Activated T-helper 2 cell treated with anti-CD3 and anti-CD28 coated beads, Interferon-gamma antibody, Interleukin-2, Interleukin-4, amounts not matched to agents 10 μg/mL and 5 μg/mL and 100 μg/mL, durations not matched to agents 14 hours and 24 hours and 36 hours (primary cell): ENCODE data around the gene APLNR. TPM values are rescaled to one million over a fixed set of nuclear protein-coding genes. Genes with fewer than 3 reads are reported as not detected.

Experiments used
- DNase-seq: peaks from one replicate; pipeline ENCODE4 v3.0.0; 2021; ENCODE audit warnings: low spot score
- H3K27ac Mint-ChIP-seq: one replicate; pipeline ENCODE4 v1.8.0; 2021; ENCODE audit warnings: mixed read lengths
- H3K27me3 Mint-ChIP-seq: one replicate; pipeline ENCODE4 v1.8.0; 2021; ENCODE audit warnings: low read depth, mixed read lengths
- H3K36me3 Mint-ChIP-seq: one replicate; pipeline ENCODE4 v1.8.0; 2021; ENCODE audit warnings: low read depth, mixed read lengths
- H3K4me1 Mint-ChIP-seq: one replicate; pipeline ENCODE4 v1.8.0; 2021; ENCODE audit warnings: low read depth, mixed read lengths
- H3K4me3 Mint-ChIP-seq: one replicate; pipeline ENCODE4 v1.8.0; 2021; ENCODE audit warnings: low read depth, mild to moderate bottlenecking, moderate library complexity, mixed read lengths
- H3K9me3 Mint-ChIP-seq: one replicate; pipeline ENCODE4 v1.8.0; 2021; ENCODE audit warnings: mixed read lengths
- intact Hi-C: fragments of 100-400 bp; cut with micrococcal nuclease; formaldehyde crosslinking; loops from one replicate; pipeline ENCODE4 v1.15.1; 2023
- total RNA-seq: library from RNA; stranded (reverse); gene quantifications from 2 replicates; pipeline ENCODE4 v1.2.3, GENCODE V29; 2022

Gene APLNR
- total RNA-seq, 1 donor from 2014 or later, result not detected

GRCh38 chr11:57224128-57224527 is 12.9 kb downstream of the APLNR start:
- H3K4me3 Mint-ChIP-seq, result no peak overlapping the region
- H3K27me3 Mint-ChIP-seq, result no peaks in the 10 kb centered on the region
- no peaks in the 10 kb centered on the region for H3K36me3 Mint-ChIP-seq
- H3K9me3 Mint-ChIP-seq, result no peaks in the 10 kb centered on the region
- no peaks in the 10 kb centered on the region for H3K4me1 Mint-ChIP-seq
- DNase-seq, result no peak
- H3K27ac Mint-ChIP-seq, result no peak overlapping the region
- intact Hi-C loops, result no loop called here

- Mint-ChIP-seq H3K36me3 (no peaks in the 10 kb centered on the region), H3K27me3 (no peaks in the 10 kb centered on the region), H3K9me3 (no peaks in the 10 kb centered on the region), H3K4me1 (no peaks in the 10 kb centered on the region), H3K27ac (no peak overlapping the region), H3K4me3 (no peak overlapping the region)
- intact Hi-C loops, result no loop called here
- DNase-seq, result no peak
Measured at GRCh38 chr11:57223601-57224000, 13.4 kb downstream of the APLNR start.

GRCh38 chr11:57222239-57222638 is 14.8 kb downstream of the APLNR start:
- intact Hi-C loops, result no loop called here
- no peaks in the 10 kb centered on the region for H3K36me3 Mint-ChIP-seq
- no peaks in the 10 kb centered on the region for H3K4me1 Mint-ChIP-seq
- no peak for DNase-seq
- no peaks in the 10 kb centered on the region for H3K9me3 Mint-ChIP-seq
- no peak overlapping the region for H3K27ac Mint-ChIP-seq
- no peaks in the 10 kb centered on the region for H3K27me3 Mint-ChIP-seq
- no peak overlapping the region for H3K4me3 Mint-ChIP-seq

GRCh38 chr11:57219021-57219627 is 17.9 kb downstream of the APLNR start:
- intact Hi-C loops, result no loop called here
- no peak overlapping the region for H3K4me3 Mint-ChIP-seq
- no peaks in the 10 kb centered on the region for H3K27me3 Mint-ChIP-seq
- H3K4me1 Mint-ChIP-seq, result no peaks in the 10 kb centered on the region
- H3K36me3 Mint-ChIP-seq, result no peaks in the 10 kb centered on the region
- DNase-seq, result no peak
- H3K27ac Mint-ChIP-seq, result no peak overlapping the region
- no peaks in the 10 kb centered on the region for H3K9me3 Mint-ChIP-seq

- intact Hi-C loops, result no loop called here
- H3K9me3 Mint-ChIP-seq, result no peaks in the 10 kb centered on the region
Measured at GRCh38 chr11:57217053-57217452, 20.0 kb downstream of the APLNR start.

GRCh38 chr11:57216463-57216862 is 20.6 kb downstream of the APLNR start:
- H3K9me3 Mint-ChIP-seq, result no peaks in the 10 kb centered on the region
- intact Hi-C loops, result no loop called here
- no peaks in the 10 kb centered on the region for H3K4me1 Mint-ChIP-seq
- H3K27me3 Mint-ChIP-seq, result no peaks in the 10 kb centered on the region
- no peaks in the 10 kb centered on the region for H3K36me3 Mint-ChIP-seq
- no peak overlapping the region for H3K4me3 Mint-ChIP-seq
- H3K27ac Mint-ChIP-seq, result no peak overlapping the region
- DNase-seq, result no peak

More at GRCh38 chr11:57217053-57217452, 20.0 kb downstream of the APLNR start:
- Mint-ChIP-seq H3K27ac (no peak overlapping the region), H3K4me1 (no peaks in the 10 kb centered on the region), H3K4me3 (no peak overlapping the region), H3K36me3 (no peaks in the 10 kb centered on the region), H3K27me3 (no peaks in the 10 kb centered on the region)
- DNase-seq, result no peak

GRCh38 chr11:57214494-57214893 is 22.6 kb downstream of the APLNR start:
- no peak for DNase-seq
- no peaks in the 10 kb centered on the region for H3K4me1 Mint-ChIP-seq
- H3K27ac Mint-ChIP-seq, result no peak overlapping the region
- intact Hi-C loops, result no loop called here
- H3K36me3 Mint-ChIP-seq, result no peaks in the 10 kb centered on the region
- no peaks in the 10 kb centered on the region for H3K27me3 Mint-ChIP-seq
- H3K4me3 Mint-ChIP-seq, result no peak overlapping the region
- no peaks in the 10 kb centered on the region for H3K9me3 Mint-ChIP-seq

- H3K27ac Mint-ChIP-seq, result no peak overlapping the region
- no peaks in the 10 kb centered on the region for H3K36me3 Mint-ChIP-seq
- intact Hi-C loops, result no loop called here
- H3K4me1 Mint-ChIP-seq, result no peaks in the 10 kb centered on the region
- H3K4me3 Mint-ChIP-seq, result no peak overlapping the region
- no peaks in the 10 kb centered on the region for H3K9me3 Mint-ChIP-seq
- no peaks in the 10 kb centered on the region for H3K27me3 Mint-ChIP-seq
- DNase-seq, result no peak
Measured at GRCh38 chr11:57214098-57214417, 23.0 kb downstream of the APLNR start.

GRCh38 chr11:57213342-57214097 is 23.5 kb downstream of the APLNR start:
- no peak for DNase-seq
- H3K4me3 Mint-ChIP-seq, result no peak overlapping the region
- intact Hi-C loops, result no loop called here
- no peak overlapping the region for H3K27ac Mint-ChIP-seq
- H3K9me3 Mint-ChIP-seq, result no peaks in the 10 kb centered on the region
- H3K36me3 Mint-ChIP-seq, result no peaks in the 10 kb centered on the region
- H3K4me1 Mint-ChIP-seq, result no peaks in the 10 kb centered on the region
- H3K27me3 Mint-ChIP-seq, result no peaks in the 10 kb centered on the region

- intact Hi-C loops, result no loop called here
- H3K9me3 Mint-ChIP-seq, result no peaks in the 10 kb centered on the region
- no peak overlapping the region for H3K4me3 Mint-ChIP-seq
- no peak overlapping the region for H3K27ac Mint-ChIP-seq
- H3K27me3 Mint-ChIP-seq, result no peaks in the 10 kb centered on the region
- H3K36me3 Mint-ChIP-seq, result no peaks in the 10 kb centered on the region
- DNase-seq, result no peak
- H3K4me1 Mint-ChIP-seq, result no peaks in the 10 kb centered on the region
Measured at GRCh38 chr11:57210781-57211180, 26.3 kb downstream of the APLNR start.

GRCh38 chr11:57207168-57207567 is 29.9 kb downstream of the APLNR start:
- no peaks in the 10 kb centered on the region for H3K4me1 Mint-ChIP-seq
- no peak overlapping the region for H3K27ac Mint-ChIP-seq
- intact Hi-C loops, result no loop called here
- H3K4me3 Mint-ChIP-seq, result no peak overlapping the region
- no peaks in the 10 kb centered on the region for H3K27me3 Mint-ChIP-seq
- no peaks in the 10 kb centered on the region for H3K9me3 Mint-ChIP-seq
- no peaks in the 10 kb centered on the region for H3K36me3 Mint-ChIP-seq
- DNase-seq, result no peak

- Mint-ChIP-seq H3K27ac (no peak overlapping the region), H3K4me3 (no peak overlapping the region), H3K36me3 (no peaks in the 10 kb centered on the region), H3K27me3 (peaks cover 3% of the 10 kb centered on the region), H3K9me3 (no peaks in the 10 kb centered on the region), H3K4me1 (no peaks in the 10 kb centered on the region)
- intact Hi-C loops, result no loop called here
- no peak for DNase-seq
Measured at GRCh38 chr11:57205041-57205641, 31.9 kb downstream of the APLNR start.

- H3K27me3 Mint-ChIP-seq, result peaks cover 3% of the 10 kb centered on the region
- no peak overlapping the region for H3K27ac Mint-ChIP-seq
- no peaks in the 10 kb centered on the region for H3K36me3 Mint-ChIP-seq
- intact Hi-C loops, result no loop called here
- H3K4me1 Mint-ChIP-seq, result no peaks in the 10 kb centered on the region
- no peak for DNase-seq
- no peak overlapping the region for H3K4me3 Mint-ChIP-seq
- no peaks in the 10 kb centered on the region for H3K9me3 Mint-ChIP-seq
Measured at GRCh38 chr11:57203882-57204480, 33.1 kb downstream of the APLNR start.
